ENCODE results near the gene LDB3.

The LDB3 gene

GRCh38 chr10:86652361-86653202, 15.7 kb upstream of the LDB3 start:
- Histone ChIP-seq H3K36me3 (ENCODE audit: insufficient read depth, low read length) (no peaks in the 10 kb centered on the region), H3K9me3 (replicated peaks; ENCODE audit: low read length) (no peaks in the 10 kb centered on the region), H3K4me1 (ENCODE audit: control insufficient read depth, insufficient read depth, low read length) (peaks cover 28% of the 10 kb centered on the region), H3K9ac (ENCODE audit: low read depth, low read length) (no peak overlapping the region), H3K4me2 (ENCODE audit: low read length) (no peak overlapping the region), H3K27me3 (ENCODE audit: control insufficient read depth, insufficient read depth, low read length) (no peaks in the 10 kb centered on the region), H3K4me3 (ENCODE audit: low read length) (no peak overlapping the region)

GRCh38 chr10:86653379-86653778, 14.9 kb upstream of the LDB3 start:
- H3K9ac ChIP-seq (ENCODE audit: low read depth, low read length): no peak overlapping the region
- H3K36me3 ChIP-seq (ENCODE audit: insufficient read depth, low read length): no peaks in the 10 kb centered on the region
- no peak overlapping the region for H3K4me3 ChIP-seq (ENCODE audit: low read length)
- H3K9me3 ChIP-seq (replicated peaks; ENCODE audit: low read length): no peaks in the 10 kb centered on the region
- peaks cover 28% of the 10 kb centered on the region for H3K4me1 ChIP-seq (ENCODE audit: control insufficient read depth, insufficient read depth, low read length)
- H3K4me2 ChIP-seq (ENCODE audit: low read length): no peak overlapping the region
- no peaks in the 10 kb centered on the region for H3K27me3 ChIP-seq (ENCODE audit: control insufficient read depth, insufficient read depth, low read length)

DNA sequence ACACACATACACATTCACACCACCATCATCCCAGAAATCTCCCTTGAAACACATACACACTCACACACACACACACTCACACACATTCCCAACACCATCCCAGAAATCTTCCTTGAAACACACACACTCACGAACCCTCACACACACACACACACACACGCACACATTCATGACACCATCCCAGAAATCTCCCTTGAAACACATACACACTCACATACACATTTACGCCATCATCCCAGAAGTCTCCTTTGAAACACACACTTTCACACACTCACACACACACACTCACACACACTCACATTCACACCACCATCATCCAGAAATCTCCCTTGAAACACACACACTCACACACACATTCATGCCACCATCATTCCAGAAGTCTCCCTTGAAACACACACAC, 14.3 kb upstream of the LDB3 start:
- no peak overlapping the region for H3K4me2 ChIP-seq (ENCODE audit: low read length)
- peaks cover 22% of the 10 kb centered on the region for H3K4me1 ChIP-seq (ENCODE audit: control insufficient read depth, insufficient read depth, low read length)
- no peak overlapping the region for H3K9ac ChIP-seq (ENCODE audit: low read depth, low read length)
- no peaks in the 10 kb centered on the region for H3K27me3 ChIP-seq (ENCODE audit: control insufficient read depth, insufficient read depth, low read length)
- no peaks in the 10 kb centered on the region for H3K9me3 ChIP-seq (replicated peaks; ENCODE audit: low read length)
- no peak overlapping the region for H3K4me3 ChIP-seq (ENCODE audit: low read length)
- H3K36me3 ChIP-seq (ENCODE audit: insufficient read depth, low read length): no peaks in the 10 kb centered on the region

DNA sequence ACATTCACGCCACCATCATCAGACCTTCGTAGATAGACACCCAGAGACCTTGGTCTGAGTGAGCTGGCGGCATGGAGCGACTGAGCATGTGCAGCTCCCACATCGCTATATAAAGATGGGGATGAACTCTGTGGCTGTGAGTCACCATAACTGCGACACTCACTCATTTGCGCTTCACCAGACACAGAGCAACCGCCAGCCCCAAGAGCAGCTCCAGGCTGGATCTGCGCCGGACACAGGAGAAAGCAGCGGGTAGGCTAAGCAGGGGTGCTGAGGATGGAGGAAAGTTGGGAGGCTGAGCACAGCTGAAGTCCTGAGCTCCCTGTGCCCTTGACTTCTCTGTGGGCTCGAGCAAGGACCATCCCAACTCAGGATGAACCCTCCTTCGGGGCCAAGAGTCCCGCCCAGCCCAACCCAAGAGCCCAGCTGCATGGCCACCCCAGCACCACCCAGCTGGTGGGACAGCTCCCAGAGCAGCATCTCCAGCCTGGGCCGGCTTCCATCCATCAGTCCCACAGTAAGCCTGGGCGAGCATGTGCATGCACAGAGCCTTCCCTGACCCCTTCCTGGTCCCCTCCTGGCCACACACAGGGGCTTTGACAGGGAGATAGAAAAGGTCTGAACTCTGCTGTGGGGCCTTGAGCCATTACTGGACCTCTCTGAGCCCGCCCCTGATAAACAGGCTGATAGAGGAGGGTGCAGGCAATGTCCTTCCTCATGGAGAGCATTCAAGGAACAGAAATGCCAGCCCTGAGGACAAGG, 13.7 kb upstream of the LDB3 start, which contains the start of gene OPN4:
Gene OPN4 (plus strand): TSS at position 137 of the 762 bp plus-strand sequence. CDS start 237 bp downstream, at position 374.
- H3K36me3 ChIP-seq (ENCODE audit: insufficient read depth, low read length): no peaks in the 10 kb centered on the region
- no peak within 1 kb of the TSS for H3K4me3 ChIP-seq (ENCODE audit: low read length)
- no peak within 1 kb of the TSS for H3K9ac ChIP-seq (ENCODE audit: low read depth, low read length)
- H3K4me1 ChIP-seq (ENCODE audit: control insufficient read depth, insufficient read depth, low read length): peaks cover 16% of the 10 kb centered on the region
- no peaks in the 10 kb centered on the region for H3K27me3 ChIP-seq (ENCODE audit: control insufficient read depth, insufficient read depth, low read length)
- H3K4me2 ChIP-seq (ENCODE audit: low read length): no peak within 1 kb of the TSS
- H3K9me3 ChIP-seq (replicated peaks; ENCODE audit: low read length): no peaks in the 10 kb centered on the region

GRCh38 chr10:86655173-86655540, 13.2 kb upstream of the LDB3 start:
- no peaks in the 10 kb centered on the region for H3K9me3 ChIP-seq (replicated peaks; ENCODE audit: low read length)
- H3K4me1 ChIP-seq (ENCODE audit: control insufficient read depth, insufficient read depth, low read length): peaks cover 12% of the 10 kb centered on the region
- no peaks in the 10 kb centered on the region for H3K27me3 ChIP-seq (ENCODE audit: control insufficient read depth, insufficient read depth, low read length)
- H3K9ac ChIP-seq (ENCODE audit: low read depth, low read length): no peak overlapping the region
- no peaks in the 10 kb centered on the region for H3K36me3 ChIP-seq (ENCODE audit: insufficient read depth, low read length)
- no peak overlapping the region for H3K4me2 ChIP-seq (ENCODE audit: low read length)
- H3K4me3 ChIP-seq (ENCODE audit: low read length): no peak overlapping the region

GRCh38 chr10:86655596-86655995, 12.7 kb upstream of the LDB3 start:
- no peaks in the 10 kb centered on the region for H3K27me3 ChIP-seq (ENCODE audit: control insufficient read depth, insufficient read depth, low read length)
- no peaks in the 10 kb centered on the region for H3K36me3 ChIP-seq (ENCODE audit: insufficient read depth, low read length)
- no peak overlapping the region for H3K4me3 ChIP-seq (ENCODE audit: low read length)
- no peaks in the 10 kb centered on the region for H3K9me3 ChIP-seq (replicated peaks; ENCODE audit: low read length)
- H3K9ac ChIP-seq (ENCODE audit: low read depth, low read length): no peak overlapping the region
- peaks cover 12% of the 10 kb centered on the region for H3K4me1 ChIP-seq (ENCODE audit: control insufficient read depth, insufficient read depth, low read length)
- no peak overlapping the region for H3K4me2 ChIP-seq (ENCODE audit: low read length)

- Histone ChIP-seq H3K36me3 (ENCODE audit: insufficient read depth, low read length) (no peaks in the 10 kb centered on the region), H3K9me3 (replicated peaks; ENCODE audit: low read length) (no peaks in the 10 kb centered on the region), H3K27me3 (ENCODE audit: control insufficient read depth, insufficient read depth, low read length) (no peaks in the 10 kb centered on the region)
These were observed 11.3 kb upstream of the LDB3 start for GRCh38 chr10:86657011-86657395.

DNA sequence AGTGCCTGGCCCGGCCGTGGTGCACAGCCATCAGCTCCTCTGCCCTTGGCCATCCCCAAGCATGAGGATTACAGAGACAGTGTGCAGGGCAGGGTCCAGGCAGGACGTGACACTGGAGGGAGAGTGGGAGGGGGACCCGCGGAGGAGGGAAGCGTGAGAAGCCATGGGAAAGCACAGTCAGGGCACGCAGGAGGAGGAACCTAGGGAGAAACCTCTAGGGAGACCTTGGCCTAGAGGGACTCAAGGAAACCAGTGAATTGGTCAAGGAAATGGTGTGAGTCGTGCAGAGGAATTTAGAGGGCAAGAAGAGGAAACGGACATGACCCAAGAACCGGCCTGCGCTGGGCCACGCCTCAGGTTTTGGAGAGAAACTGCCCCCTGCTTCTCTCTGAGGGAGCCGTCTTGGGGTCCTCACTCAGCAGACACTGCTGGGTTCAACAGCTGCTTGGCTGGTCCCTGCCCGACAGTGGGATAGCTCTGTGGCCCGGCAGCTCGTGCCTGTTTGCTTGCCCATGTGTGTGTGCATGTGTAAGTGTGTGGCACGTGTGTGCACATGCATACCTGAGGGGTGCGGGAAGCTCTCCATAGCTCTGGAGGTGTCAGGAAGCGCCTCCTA, 10.8 kb upstream of the LDB3 start:
- no peaks in the 10 kb centered on the region for H3K36me3 ChIP-seq (ENCODE audit: insufficient read depth, low read length)
- H3K27me3 ChIP-seq (ENCODE audit: control insufficient read depth, insufficient read depth, low read length): no peaks in the 10 kb centered on the region
- no peak overlapping the region for H3K4me3 ChIP-seq (ENCODE audit: low read length)
- peaks cover 12% of the 10 kb centered on the region for H3K4me1 ChIP-seq (ENCODE audit: control insufficient read depth, insufficient read depth, low read length)
- peak overlapping the region; percentile 31 for H3K4me2 ChIP-seq (ENCODE audit: low read length)
- no peaks in the 10 kb centered on the region for H3K9me3 ChIP-seq (replicated peaks; ENCODE audit: low read length)
- H3K9ac ChIP-seq (ENCODE audit: low read depth, low read length): no peak overlapping the region

More at GRCh38 chr10:86657011-86657395, 11.3 kb upstream of the LDB3 start:
- Histone ChIP-seq H3K4me2 (ENCODE audit: low read length) (no peak overlapping the region), H3K4me1 (ENCODE audit: control insufficient read depth, insufficient read depth, low read length) (peaks cover 12% of the 10 kb centered on the region), H3K4me3 (ENCODE audit: low read length) (no peak overlapping the region), H3K9ac (ENCODE audit: low read depth, low read length) (no peak overlapping the region)

GRCh38 chr10:86658261-86658741, 10.0 kb upstream of the LDB3 start:
- H3K4me3 ChIP-seq (ENCODE audit: low read length): no peak overlapping the region
- H3K27me3 ChIP-seq (ENCODE audit: control insufficient read depth, insufficient read depth, low read length): no peaks in the 10 kb centered on the region
- no peak overlapping the region for H3K9ac ChIP-seq (ENCODE audit: low read depth, low read length)
- H3K36me3 ChIP-seq (ENCODE audit: insufficient read depth, low read length): no peaks in the 10 kb centered on the region
- no peak overlapping the region for H3K4me2 ChIP-seq (ENCODE audit: low read length)
- H3K4me1 ChIP-seq (ENCODE audit: control insufficient read depth, insufficient read depth, low read length): peaks cover 12% of the 10 kb centered on the region
- no peaks in the 10 kb centered on the region for H3K9me3 ChIP-seq (replicated peaks; ENCODE audit: low read length)

- Histone ChIP-seq H3K9ac (ENCODE audit: low read depth, low read length) (no peak overlapping the region), H3K36me3 (ENCODE audit: insufficient read depth, low read length) (no peaks in the 10 kb centered on the region), H3K9me3 (replicated peaks; ENCODE audit: low read length) (no peaks in the 10 kb centered on the region), H3K27me3 (ENCODE audit: control insufficient read depth, insufficient read depth, low read length) (no peaks in the 10 kb centered on the region), H3K4me2 (ENCODE audit: low read length) (no peak overlapping the region), H3K4me3 (ENCODE audit: low read length) (no peak overlapping the region), H3K4me1 (ENCODE audit: control insufficient read depth, insufficient read depth, low read length) (peaks cover 12% of the 10 kb centered on the region)
These were observed 9.6 kb upstream of the LDB3 start for GRCh38 chr10:86658751-86659150.

DNA sequence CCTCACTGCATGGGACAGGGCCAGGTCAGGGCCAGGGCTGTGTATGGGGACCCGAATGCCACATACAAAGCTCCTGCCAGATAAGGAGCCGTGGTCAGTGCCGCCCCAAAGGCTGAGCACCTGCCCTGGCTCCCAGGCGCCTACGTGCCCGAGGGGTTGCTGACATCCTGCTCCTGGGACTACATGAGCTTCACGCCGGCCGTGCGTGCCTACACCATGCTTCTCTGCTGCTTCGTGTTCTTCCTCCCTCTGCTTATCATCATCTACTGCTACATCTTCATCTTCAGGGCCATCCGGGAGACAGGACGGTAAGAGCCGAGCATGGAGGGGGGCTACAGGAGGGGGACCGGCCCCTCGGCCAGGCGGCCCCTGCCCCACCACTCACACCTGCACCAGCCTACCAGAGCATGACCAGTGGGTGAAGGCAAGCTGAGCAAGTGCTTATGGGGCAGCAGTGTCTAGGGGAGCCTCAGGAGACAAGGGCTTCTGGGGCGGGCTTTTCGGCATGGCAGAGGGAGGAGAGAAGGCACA, 9.1 kb upstream of the LDB3 start:
- H3K9ac ChIP-seq (ENCODE audit: low read depth, low read length): no peak overlapping the region
- H3K36me3 ChIP-seq (ENCODE audit: insufficient read depth, low read length): no peaks in the 10 kb centered on the region
- H3K4me3 ChIP-seq (ENCODE audit: low read length): no peak overlapping the region
- H3K4me2 ChIP-seq (ENCODE audit: low read length): no peak overlapping the region
- no peaks in the 10 kb centered on the region for H3K27me3 ChIP-seq (ENCODE audit: control insufficient read depth, insufficient read depth, low read length)
- peaks cover 14% of the 10 kb centered on the region for H3K4me1 ChIP-seq (ENCODE audit: control insufficient read depth, insufficient read depth, low read length)
- no peaks in the 10 kb centered on the region for H3K9me3 ChIP-seq (replicated peaks; ENCODE audit: low read length)
